Left forelimb (tissue), 1 donor: Measurements from ENCODE around the gene ZAR1.
"Not testable (repeated sequence)": the region's sequence is repeated elsewhere in the genome, so short reads cannot be mapped to it uniquely, and the experiment has no call there.

ENCODE experiments used
- DNase-seq: peaks from one replicate; pipeline ENCODE4 v3.0.0-alpha.2; 2018; ENCODE audit warnings: low spot score

The ZAR1 gene

DNA sequence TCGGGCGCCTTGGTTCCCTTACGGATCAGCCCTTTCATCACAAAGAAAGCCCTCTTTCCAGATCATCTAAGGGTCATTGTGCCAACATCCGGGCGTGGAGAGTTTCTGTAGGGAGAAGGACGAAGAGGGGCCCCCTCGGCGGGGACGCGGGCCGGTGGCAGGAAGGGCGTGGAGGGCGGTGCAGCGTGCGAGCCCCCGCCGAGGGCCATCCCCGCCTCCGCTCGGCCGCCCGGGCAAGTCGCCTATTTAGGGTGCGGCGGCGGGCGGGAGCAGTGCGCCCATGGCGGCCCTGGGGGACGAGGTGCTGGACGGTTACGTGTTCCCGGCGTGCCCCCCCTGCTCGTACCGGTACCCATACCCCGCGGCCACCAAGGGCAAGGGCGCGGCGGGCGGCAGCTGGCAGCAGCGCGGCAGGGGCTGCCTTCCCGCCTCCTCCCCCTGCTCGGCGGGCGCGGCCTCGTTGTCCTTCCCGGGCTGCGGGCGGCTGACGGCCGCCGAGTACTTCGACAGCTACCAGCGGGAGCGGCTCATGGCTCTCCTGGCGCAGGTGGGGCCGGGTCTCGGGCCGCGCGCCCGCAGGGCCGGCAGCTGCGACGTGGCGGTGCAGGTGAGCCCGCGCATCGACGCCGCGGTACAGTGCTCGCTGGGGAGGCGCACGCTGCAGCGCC lies at the start of gene ZAR1:
ZAR1 (plus strand) TSS at position 241 of the 668 bp plus-strand sequence; CDS start at position 281, 40 bp downstream.
- DNase-seq = no peak

- not testable (repeated sequence) for DNase-seq
Observed at GRCh38 chr4:48440914-48441313, 49.1 kb upstream of the ZAR1 start.

DNA sequence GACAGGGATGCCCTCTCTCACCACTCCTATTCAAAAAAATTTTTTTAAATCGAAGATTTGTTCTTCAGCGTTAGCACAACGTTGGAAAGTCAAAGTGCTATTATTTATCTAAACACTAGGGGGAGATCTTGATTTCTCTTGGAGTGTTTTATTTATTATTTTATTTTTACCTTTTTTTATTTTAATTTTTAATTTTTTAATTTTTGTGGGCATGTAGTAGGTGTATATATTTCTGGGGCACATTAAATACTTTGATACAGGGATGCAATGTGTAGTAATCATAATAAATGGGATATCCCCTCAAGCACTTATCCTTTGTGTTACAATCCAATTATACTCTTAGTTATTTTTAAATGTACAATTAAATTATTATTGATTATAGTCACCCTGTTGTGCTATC lies 44.3 kb upstream of the ZAR1 start:
- no peak for DNase-seq

GRCh38 chr4:48446642-48447041 lies 43.4 kb upstream of the ZAR1 start:
- DNase-seq = no peak

DNA sequence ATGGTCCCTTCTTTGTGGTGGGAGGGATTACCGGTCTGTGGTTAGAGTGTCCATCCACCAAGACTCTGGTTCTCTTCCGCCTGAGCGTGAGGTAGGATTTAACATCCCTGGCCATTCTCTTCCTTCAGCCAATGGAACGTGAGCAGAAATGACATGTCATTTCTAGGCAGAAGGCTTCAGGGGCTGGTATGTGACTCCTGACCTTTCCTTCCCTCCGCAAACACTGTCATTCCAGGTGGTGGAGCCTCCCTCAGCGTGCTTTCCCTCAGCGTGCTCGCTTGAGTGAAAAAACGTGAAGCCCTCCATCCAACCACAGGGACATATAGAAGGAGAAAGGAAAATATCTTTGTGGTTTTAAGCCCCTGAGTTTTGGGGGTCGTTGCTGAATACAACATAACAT lies 40.9 kb upstream of the ZAR1 start:
- DNase-seq = no peak

DNA sequence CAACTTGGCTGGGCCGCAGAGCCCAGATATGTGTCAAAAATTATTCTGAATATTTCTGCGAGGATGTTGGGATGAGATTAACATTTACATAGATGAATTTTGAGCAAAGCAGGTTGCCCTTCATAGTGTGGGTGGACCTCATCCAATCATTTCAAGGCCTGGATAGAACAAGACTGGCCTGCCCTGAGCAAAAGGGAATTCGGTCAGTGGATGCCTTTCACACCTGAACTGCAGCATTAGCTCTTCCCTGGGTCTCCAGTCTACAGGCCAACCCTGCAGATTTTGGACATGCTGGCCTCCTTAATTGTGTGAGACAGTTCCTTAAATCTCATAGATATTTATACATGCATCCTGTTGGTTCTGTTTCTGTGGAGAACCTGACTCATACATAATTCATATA lies 39.3 kb upstream of the ZAR1 start:
- DNase-seq = no peak

- not testable (repeated sequence) for DNase-seq
Observed at GRCh38 chr4:48451656-48452055, 38.4 kb upstream of the ZAR1 start.

GRCh38 chr4:48454591-48454990 lies 35.5 kb upstream of the ZAR1 start:
- DNase-seq = no peak

GRCh38 chr4:48461000-48461399 lies 29.1 kb upstream of the ZAR1 start:
- DNase-seq = no peak

DNA sequence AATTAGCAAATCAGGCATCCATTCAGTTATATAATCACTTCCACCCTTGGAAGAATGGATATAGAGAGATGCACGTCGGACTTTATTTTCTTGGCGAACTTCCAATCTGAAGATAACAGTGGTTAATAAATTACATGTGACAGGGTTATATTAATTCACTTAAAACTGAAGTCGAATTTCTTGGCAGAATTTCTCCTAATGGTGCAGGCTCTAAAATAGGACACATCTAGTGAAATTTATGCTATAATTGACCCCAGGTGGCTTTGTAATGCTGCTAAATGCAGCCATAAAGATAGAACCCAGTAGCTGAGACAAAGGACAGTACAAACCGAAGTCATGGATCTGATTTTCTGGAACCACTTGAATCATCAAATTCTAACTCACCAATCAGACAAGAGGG lies 27.7 kb upstream of the ZAR1 start:
- no peak for DNase-seq

GRCh38 chr4:48467442-48467841 lies 22.6 kb upstream of the ZAR1 start:
- DNase-seq = no peak

- no peak for DNase-seq
Observed at GRCh38 chr4:48467891-48468290, 22.2 kb upstream of the ZAR1 start.

- DNase-seq = no peak
Observed at GRCh38 chr4:48470137-48470536, 19.9 kb upstream of the ZAR1 start.

- DNase-seq = no peak
Observed at GRCh38 chr4:48470570-48470969, 19.5 kb upstream of the ZAR1 start.

DNA sequence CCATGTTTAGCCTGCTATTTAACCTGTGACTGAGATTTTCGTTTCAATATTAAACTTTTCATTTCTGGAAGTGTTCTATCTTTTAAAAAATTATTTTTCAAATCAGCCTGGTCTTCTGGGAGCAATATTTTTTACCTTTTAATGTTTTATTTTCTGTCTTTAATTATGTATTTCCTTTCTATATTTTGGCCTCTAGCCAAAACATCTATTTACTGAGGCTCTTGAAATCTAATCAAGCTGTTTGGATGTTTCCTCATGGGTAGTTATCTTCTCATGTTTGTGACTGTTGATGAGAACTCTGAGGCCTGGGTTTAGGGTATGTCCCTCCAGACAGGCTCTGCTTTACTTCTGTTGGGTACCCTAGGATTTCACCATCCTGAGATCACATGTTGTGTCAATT lies 17.3 kb upstream of the ZAR1 start:
- no peak for DNase-seq

DNA sequence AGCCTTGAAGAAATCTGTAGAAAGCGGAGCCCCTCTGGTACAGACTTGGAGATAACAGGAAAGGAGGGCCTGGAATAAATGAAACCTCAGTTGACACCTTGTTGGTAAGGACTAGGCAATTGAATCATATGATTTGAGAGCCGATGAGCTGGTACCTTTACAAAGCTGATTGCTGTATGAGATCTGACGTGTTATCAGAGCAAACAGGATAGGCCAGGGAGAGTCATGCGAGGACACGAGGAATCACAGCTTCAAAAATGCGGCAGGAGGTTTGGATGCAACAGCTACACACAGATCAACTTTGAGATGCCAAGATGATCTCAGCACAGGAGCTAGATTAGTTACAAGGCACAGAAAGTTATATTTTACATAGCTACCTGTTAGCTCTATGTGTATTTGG lies 14.3 kb upstream of the ZAR1 start:
- DNase-seq = no peak

DNA sequence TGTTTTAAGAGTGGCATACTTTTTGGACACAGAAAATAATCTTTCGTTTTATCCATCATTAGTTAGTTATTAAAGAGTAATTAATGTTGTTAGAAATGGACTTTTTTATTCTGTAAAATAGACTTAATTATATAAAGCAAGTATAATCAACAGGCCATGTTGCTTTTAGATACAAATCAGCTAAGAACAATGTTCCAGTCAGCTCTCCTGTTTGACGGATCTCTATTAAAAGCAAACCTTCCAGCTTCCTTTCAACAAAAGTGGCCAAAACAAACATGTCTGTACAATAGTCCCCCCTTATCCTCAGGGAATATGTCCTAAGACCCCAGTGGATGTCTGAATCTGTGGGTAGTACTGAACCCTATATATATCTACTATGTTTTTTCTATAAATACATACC lies 11.8 kb upstream of the ZAR1 start:
- DNase-seq = no peak

GRCh38 chr4:48481581-48481980 lies 8.5 kb upstream of the ZAR1 start:
- DNase-seq = no peak

- DNase-seq = no peak
Observed at GRCh38 chr4:48483006-48483776, 6.9 kb upstream of the ZAR1 start, which contains the start of gene SLC10A4. Gene SLC10A4, plus strand, starts transcription at chr4:48483343. Its CDS starts 219 bp downstream, at chr4:48483562.

DNA sequence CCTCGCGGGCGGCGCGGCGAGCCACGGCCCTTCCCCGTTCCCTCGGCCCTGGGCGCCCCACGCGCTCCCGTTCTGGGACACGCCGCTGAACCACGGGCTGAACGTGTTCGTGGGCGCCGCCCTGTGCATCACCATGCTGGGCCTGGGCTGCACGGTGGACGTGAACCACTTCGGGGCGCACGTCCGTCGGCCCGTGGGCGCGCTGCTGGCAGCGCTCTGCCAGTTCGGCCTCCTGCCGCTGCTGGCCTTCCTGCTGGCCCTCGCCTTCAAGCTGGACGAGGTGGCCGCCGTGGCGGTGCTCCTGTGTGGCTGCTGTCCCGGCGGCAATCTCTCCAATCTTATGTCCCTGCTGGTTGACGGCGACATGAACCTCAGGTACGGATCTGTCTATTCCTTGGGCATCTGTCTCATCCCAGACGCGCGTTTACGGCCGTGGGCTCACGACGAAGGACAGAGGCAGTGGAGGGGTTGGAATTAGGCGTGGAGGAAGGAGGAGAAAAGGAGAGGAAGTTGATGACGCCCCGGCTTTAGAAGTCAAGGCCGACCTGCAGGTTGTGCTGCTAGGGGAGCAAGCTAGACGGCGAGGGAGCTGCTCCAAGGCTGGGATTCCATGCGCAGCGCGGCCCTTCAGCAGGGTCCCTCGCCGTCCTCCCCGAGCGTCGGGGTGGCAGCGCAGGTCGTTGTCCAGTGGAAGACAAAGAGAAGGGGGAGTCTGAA lies 6.1 kb upstream of the ZAR1 start:
- no peak for DNase-seq

DNA sequence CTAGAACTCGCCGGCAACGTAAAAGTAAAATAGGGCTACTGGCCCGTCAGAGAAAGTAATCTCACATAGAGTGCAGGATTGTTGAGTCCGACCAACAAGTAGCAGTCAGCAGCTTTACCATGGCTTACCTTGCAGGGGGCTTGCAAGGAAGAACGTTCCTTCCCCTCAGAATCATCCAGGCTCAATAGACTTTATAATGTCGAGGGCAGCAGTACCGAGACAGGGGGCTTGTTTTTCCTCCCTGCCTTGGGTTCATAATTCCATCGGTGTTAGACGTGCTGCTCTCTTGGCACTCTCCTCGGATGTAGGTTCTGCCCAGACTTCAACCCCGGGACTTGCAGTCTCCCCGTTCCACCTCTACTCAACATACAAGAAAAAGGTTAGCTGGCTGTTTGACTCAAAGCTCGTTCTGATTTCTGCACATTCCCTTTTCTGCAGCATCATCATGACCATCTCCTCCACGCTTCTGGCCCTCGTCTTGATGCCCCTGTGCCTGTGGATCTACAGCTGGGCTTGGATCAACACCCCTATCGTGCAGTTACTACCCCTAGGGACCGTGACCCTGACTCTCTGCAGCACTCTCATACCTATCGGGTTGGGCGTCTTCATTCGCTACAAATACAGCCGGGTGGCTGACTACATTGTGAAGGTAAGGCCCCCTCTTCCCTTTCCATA lies 5.4 kb upstream of the ZAR1 start:
- no peak for DNase-seq

DNA sequence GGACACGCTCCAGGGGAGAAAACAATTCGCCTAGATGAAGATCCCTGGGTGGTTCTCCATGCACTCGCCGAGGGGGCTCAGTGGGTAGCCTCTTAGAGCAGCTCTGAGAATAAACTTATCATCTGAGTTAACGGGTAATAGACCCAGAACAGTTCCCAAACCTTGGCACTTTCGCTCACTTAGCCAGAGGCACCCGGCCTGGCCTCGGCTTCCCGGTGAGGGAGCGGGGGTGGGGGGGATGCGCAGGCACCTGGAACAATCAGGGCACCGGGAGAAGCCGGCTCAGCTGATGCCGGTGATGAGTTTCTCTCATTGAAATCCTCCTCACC lies 405 bp upstream of the ZAR1 start:
- DNase-seq = no peak
